Esophagus squamous epithelium (tissue), 4 donors: ENCODE measurements around the gene TTC27.

Experiments
- CTCF ChIP-seq, 6 experiments: fragments of 450-650 bp in 4 of 6; fragments of 200-600 bp in 2 of 6; sonication (generic) in 2 of 6; IDR thresholded peaks; one replicate each; pipeline ENCODE4 v1.5.1; 2016 to 2019; ENCODE audit warnings: antibody characterized with exemption in 6 of 6, mild to moderate bottlenecking in 4 of 6, moderate library complexity in 4 of 6
- POLR2A ChIP-seq, 4 donors: fragments of 450-650 bp; IDR thresholded peaks; one replicate each; pipeline ENCODE4 v1.6.1; 2017; ENCODE audit warnings: antibody characterized with exemption in 4 of 4, mild to moderate bottlenecking in 4 of 4, moderate library complexity in 3 of 4

- TF ChIP-seq CTCF (IDR thresholded peaks at IDR 0.05) (no peak), POLR2A (IDR thresholded peaks at IDR 0.05) (no peak)
These were observed 113.7 kb downstream of the TTC27 start for GRCh38 chr2:32741575-32741974.
